Astrocyte (in vitro differentiated cells and primary cell): ENCODE measurements around the gene ZNF341. TPM values are rescaled to one million over a fixed set of nuclear protein-coding genes. Genes with fewer than 3 reads are reported as not detected.

ENCODE experiments used
- DNase-seq: peaks from one replicate; pipeline ENCODE4 v3.0.0-alpha.2; 2010; ENCODE audit warnings: low read depth
- FAIRE-seq: peaks from 2 replicates; lab custom pipeline; 2011; peaks lifted over from hg19 to GRCh38; lab: Jason Lieb, UNC
- H2AFZ ChIP-seq: 2 replicates; pipeline ENCODE4 v1.6.0; 2012; ENCODE audit warnings: low read depth, low read length, inconsistent platforms
- H3K27ac ChIP-seq: 2 replicates; pipeline ENCODE4 v1.5.1; 2011; ENCODE audit warnings: low read depth, low read length, inconsistent platforms
- H3K27me3 ChIP-seq: 2 replicates; pipeline ENCODE4 v1.6.0; 2011; ENCODE audit warnings: low read length, inconsistent platforms; ENCODE audit not compliant: insufficient read depth
- H3K36me3 ChIP-seq: 2 replicates; pipeline ENCODE4 v1.5.1; 2011; ENCODE audit warnings: low read length, inconsistent platforms; ENCODE audit not compliant: insufficient read depth
- H3K4me1 ChIP-seq: 2 replicates; pipeline ENCODE4 v1.5.1; 2011; ENCODE audit warnings: low read length, inconsistent platforms; ENCODE audit not compliant: insufficient read depth
- H3K4me2 ChIP-seq: 2 replicates; pipeline ENCODE4 v1.6.0; 2012; ENCODE audit warnings: low read length, inconsistent platforms
- H3K4me3 ChIP-seq: 2 replicates; pipeline ENCODE4 v1.5.1; 2011; ENCODE audit warnings: low read depth, mild to moderate bottlenecking, low read length, inconsistent platforms; ENCODE audit not compliant: insufficient read depth
- H3K79me2 ChIP-seq: 2 replicates; pipeline ENCODE4 v1.6.0; 2012; ENCODE audit warnings: mild to moderate bottlenecking, low read length, inconsistent platforms; ENCODE audit not compliant: insufficient read depth
- H3K9ac ChIP-seq: 2 replicates; pipeline ENCODE4 v1.6.0; 2012; ENCODE audit warnings: mild to moderate bottlenecking, low read length, inconsistent platforms
- H3K9me3 ChIP-seq: 2 replicates; pipeline ENCODE4 v1.5.1; 2012; ENCODE audit warnings: low read depth, mild to moderate bottlenecking, low read length, inconsistent platforms; ENCODE audit not compliant: insufficient read depth
- H4K20me1 ChIP-seq: 2 replicates; pipeline ENCODE4 v1.6.0; 2012; ENCODE audit warnings: low read length, inconsistent platforms; ENCODE audit not compliant: insufficient read depth
- H3K27ac Mint-ChIP-seq: one replicate; pipeline ENCODE4 v1.8.0; 2021; ENCODE audit warnings: mild to moderate bottlenecking, mixed read lengths; ENCODE audit not compliant: unreplicated experiment
- H3K27me3 Mint-ChIP-seq: one replicate; pipeline ENCODE4 v1.8.0; 2021; ENCODE audit warnings: low read depth, mixed read lengths; ENCODE audit not compliant: unreplicated experiment
- H3K36me3 Mint-ChIP-seq: one replicate; pipeline ENCODE4 v1.8.0; 2021; ENCODE audit warnings: low read depth, mixed read lengths; ENCODE audit not compliant: unreplicated experiment
- H3K4me1 Mint-ChIP-seq: one replicate; pipeline ENCODE4 v1.8.0; 2021; ENCODE audit warnings: low read depth, mixed read lengths; ENCODE audit not compliant: unreplicated experiment
- H3K4me3 Mint-ChIP-seq: one replicate; pipeline ENCODE4 v1.8.0; 2021; ENCODE audit warnings: mild to moderate bottlenecking, moderate library complexity, mixed read lengths; ENCODE audit not compliant: unreplicated experiment
- H3K9me3 Mint-ChIP-seq: one replicate; pipeline ENCODE4 v1.8.0; 2021; ENCODE audit warnings: mild to moderate bottlenecking, mixed read lengths; ENCODE audit not compliant: unreplicated experiment
- EZH2 ChIP-seq: IDR thresholded peaks from 2 replicates; pipeline ENCODE4 v1.6.1; 2012; ENCODE audit warnings: mild to moderate bottlenecking, low read length, inconsistent platforms; ENCODE audit not compliant: insufficient read depth
- total RNA-seq: library from RNA; stranded (reverse); gene quantifications from 2 replicates; pipeline ENCODE4 v1.2.1, GENCODE V29; 2021
- TF ChIP-seq, protein P1 (sequence below): IDR thresholded peaks from 2 replicates; pipeline ENCODE4 v1.5.1; 2011; ENCODE audit warnings: low read depth, mild to moderate bottlenecking, inconsistent platforms, low read length, moderate library complexity; ENCODE audit not compliant: insufficient read depth

ZNF341 gene
- total RNA-seq, 1 donor from 2014 or later = 2.0 TPM

DNA sequence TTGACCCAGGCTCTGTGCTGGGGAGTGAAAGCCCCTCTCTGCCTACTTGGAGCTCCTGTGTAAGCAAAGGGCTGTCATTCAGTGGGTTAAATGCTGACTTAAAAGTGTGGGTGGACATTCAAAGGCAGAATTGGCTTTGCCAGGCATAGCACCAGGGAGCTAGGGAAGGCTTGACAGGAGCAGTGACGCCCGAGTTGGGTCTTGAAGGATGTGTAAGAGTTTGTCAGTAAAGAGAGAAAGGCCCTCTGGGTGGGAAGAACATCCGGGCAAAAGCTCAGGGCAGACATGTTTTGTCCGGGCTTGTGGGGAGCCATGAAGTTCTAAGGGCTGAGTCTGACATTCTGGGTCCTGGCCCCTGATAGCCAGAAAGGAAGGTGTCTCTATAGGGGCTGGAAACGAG lies 51.5 kb downstream of the ZNF341 start:
- no peaks in the 10 kb centered on the region for H3K9me3 ChIP-seq
- no peak overlapping the region for H3K4me3 ChIP-seq
- Mint-ChIP-seq H3K36me3 (no peaks in the 10 kb centered on the region), H3K27ac (no peak overlapping the region), H3K9me3 (no peaks in the 10 kb centered on the region), H3K4me3 (peak overlapping the region; percentile 34), H3K4me1 (peaks cover 4% of the 10 kb centered on the region), H3K27me3 (peaks cover 12% of the 10 kb centered on the region)
- no peaks in the 10 kb centered on the region for H3K4me1 ChIP-seq
- H3K79me2 ChIP-seq = no peaks in the 10 kb centered on the region
- TF ChIP-seq, protein P1, sequence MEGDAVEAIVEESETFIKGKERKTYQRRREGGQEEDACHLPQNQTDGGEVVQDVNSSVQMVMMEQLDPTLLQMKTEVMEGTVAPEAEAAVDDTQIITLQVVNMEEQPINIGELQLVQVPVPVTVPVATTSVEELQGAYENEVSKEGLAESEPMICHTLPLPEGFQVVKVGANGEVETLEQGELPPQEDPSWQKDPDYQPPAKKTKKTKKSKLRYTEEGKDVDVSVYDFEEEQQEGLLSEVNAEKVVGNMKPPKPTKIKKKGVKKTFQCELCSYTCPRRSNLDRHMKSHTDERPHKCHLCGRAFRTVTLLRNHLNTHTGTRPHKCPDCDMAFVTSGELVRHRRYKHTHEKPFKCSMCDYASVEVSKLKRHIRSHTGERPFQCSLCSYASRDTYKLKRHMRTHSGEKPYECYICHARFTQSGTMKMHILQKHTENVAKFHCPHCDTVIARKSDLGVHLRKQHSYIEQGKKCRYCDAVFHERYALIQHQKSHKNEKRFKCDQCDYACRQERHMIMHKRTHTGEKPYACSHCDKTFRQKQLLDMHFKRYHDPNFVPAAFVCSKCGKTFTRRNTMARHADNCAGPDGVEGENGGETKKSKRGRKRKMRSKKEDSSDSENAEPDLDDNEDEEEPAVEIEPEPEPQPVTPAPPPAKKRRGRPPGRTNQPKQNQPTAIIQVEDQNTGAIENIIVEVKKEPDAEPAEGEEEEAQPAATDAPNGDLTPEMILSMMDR = no peak
- no peak for FAIRE-seq
- H2AFZ ChIP-seq = no peak overlapping the region
- H3K27ac ChIP-seq = no peak overlapping the region
- no peaks in the 10 kb centered on the region for H3K36me3 ChIP-seq
- no peaks in the 10 kb centered on the region for H4K20me1 ChIP-seq
- H3K4me2 ChIP-seq = no peak overlapping the region
- H3K9ac ChIP-seq = no peak overlapping the region
- no peak for DNase-seq
- H3K27me3 ChIP-seq = no peaks in the 10 kb centered on the region

DNA sequence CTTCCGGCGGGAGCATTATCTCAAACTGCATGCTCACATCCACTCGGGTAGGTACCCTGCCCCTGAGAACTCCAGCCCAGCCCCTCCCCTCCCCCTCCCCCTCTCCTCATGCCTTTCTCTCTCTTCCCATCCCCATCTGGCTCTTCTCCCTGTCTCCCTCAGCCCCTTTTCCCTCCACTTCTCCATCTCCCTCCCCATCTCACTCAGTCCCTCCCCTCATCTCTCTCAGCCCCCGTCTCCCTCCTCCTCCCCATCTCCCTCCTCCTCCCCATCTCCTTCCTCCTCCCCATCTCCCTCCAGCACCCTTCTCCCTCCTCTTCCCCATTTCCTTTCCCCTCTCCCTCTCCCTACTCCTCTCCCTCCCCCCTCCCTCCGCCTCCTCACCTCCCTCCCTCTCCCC lies 52.0 kb downstream of the ZNF341 start:
- H3K9ac ChIP-seq = no peak overlapping the region
- peaks cover under 1% of the 10 kb centered on the region for H3K4me1 ChIP-seq
- no peak overlapping the region for H3K27ac ChIP-seq
- H2AFZ ChIP-seq = no peak overlapping the region
- H3K36me3 ChIP-seq = no peaks in the 10 kb centered on the region
- no peak for TF ChIP-seq EZH2
- TF ChIP-seq, protein P1 = no peak
- H3K4me3 Mint-ChIP-seq = no peak overlapping the region
- no peak overlapping the region for H3K4me3 ChIP-seq
- FAIRE-seq (no peak), DNase-seq (no peak)
- H3K4me2 ChIP-seq = no peak overlapping the region
- H3K27ac Mint-ChIP-seq = no peak overlapping the region
- H3K27me3 ChIP-seq = no peaks in the 10 kb centered on the region
- no peaks in the 10 kb centered on the region for H3K9me3 Mint-ChIP-seq
- no peaks in the 10 kb centered on the region for H3K9me3 ChIP-seq
- H3K4me1 Mint-ChIP-seq = peaks cover 2% of the 10 kb centered on the region
- H3K79me2 ChIP-seq = no peaks in the 10 kb centered on the region
- H3K36me3 Mint-ChIP-seq = no peaks in the 10 kb centered on the region
- no peaks in the 10 kb centered on the region for H4K20me1 ChIP-seq
- H3K27me3 Mint-ChIP-seq = peaks cover 12% of the 10 kb centered on the region

DNA sequence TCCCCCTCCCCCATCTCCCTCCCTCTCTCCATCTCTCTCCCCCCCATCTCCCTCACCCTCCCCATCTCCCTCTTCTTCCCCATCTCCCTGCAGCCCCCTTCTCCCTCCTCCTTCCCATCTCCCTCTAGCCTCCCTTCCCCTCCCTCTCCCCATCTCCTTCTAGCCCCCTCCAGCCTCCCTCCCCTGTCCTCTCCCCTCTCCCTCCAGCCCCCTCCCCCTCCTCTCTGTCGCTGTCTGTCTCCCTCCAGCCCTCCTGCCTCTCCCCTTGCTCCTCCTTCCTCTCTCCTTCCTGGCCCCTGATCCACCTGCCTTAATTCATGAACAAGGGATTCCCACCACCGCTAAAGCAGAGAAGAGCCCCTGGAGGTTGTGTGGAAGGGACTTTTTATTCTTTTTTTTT lies 52.4 kb downstream of the ZNF341 start:
- H2AFZ ChIP-seq = no peak overlapping the region
- no peak overlapping the region for H3K9ac ChIP-seq
- H3K4me3 Mint-ChIP-seq = no peak overlapping the region
- H3K27ac ChIP-seq = no peak overlapping the region
- H3K9me3 Mint-ChIP-seq = no peaks in the 10 kb centered on the region
- TF ChIP-seq, protein P1 = no peak
- no peak for TF ChIP-seq EZH2
- no peaks in the 10 kb centered on the region for H4K20me1 ChIP-seq
- peaks cover 12% of the 10 kb centered on the region for H3K27me3 Mint-ChIP-seq
- no peaks in the 10 kb centered on the region for H3K36me3 Mint-ChIP-seq
- H3K4me1 ChIP-seq = peaks cover 4% of the 10 kb centered on the region
- H3K4me2 ChIP-seq = no peak overlapping the region
- no peak overlapping the region for H3K27ac Mint-ChIP-seq
- no peak for DNase-seq
- no peak overlapping the region for H3K4me3 ChIP-seq
- no peaks in the 10 kb centered on the region for H3K27me3 ChIP-seq
- no peaks in the 10 kb centered on the region for H3K36me3 ChIP-seq
- peaks cover 5% of the 10 kb centered on the region for H3K4me1 Mint-ChIP-seq
- no peaks in the 10 kb centered on the region for H3K79me2 ChIP-seq
- no peak for FAIRE-seq
- H3K9me3 ChIP-seq = no peaks in the 10 kb centered on the region
